Activated CD8-positive, alpha-beta memory T cell treated with anti-CD3 and anti-CD28 coated beads, Interleukin-2, amount 10 ng/mL, durations not matched to agents 7 days and 5 days (primary cell): Measurements from ENCODE around the gene HLA-DMB. TPM values are rescaled to one million over a fixed set of nuclear protein-coding genes. Genes with fewer than 3 reads are reported as not detected.

ENCODE experiments used
- ATAC-seq: fragments of 150-1000 bp; cut with Tn5 transposase; one replicate; pipeline ENCODE4 v1.10.0; 2021; ENCODE audit warnings: moderate library complexity
- CTCF ChIA-PET: fragments of 350-600 bp; sonication (Branson Sonifier 250); formaldehyde crosslinking; loops from one replicate; lab custom pipeline; 2021; ENCODE audit warnings: antibody characterized with exemption; lab: Charles Lee
- DNase-seq: peaks from one replicate; pipeline ENCODE4 v3.0.0-alpha.2; 2020
- H3K27ac Mint-ChIP-seq: one replicate; pipeline ENCODE4 v1.8.0; 2021; ENCODE audit warnings: mild to moderate bottlenecking, mixed read lengths
- H3K27me3 Mint-ChIP-seq: one replicate; pipeline ENCODE4 v1.8.0; 2021; ENCODE audit warnings: mixed read lengths
- H3K36me3 Mint-ChIP-seq: one replicate; pipeline ENCODE4 v1.8.0; 2021; ENCODE audit warnings: mild to moderate bottlenecking, mixed read lengths
- H3K4me1 Mint-ChIP-seq: one replicate; pipeline ENCODE4 v1.8.0; 2021; ENCODE audit warnings: mixed read lengths
- H3K4me3 Mint-ChIP-seq: one replicate; pipeline ENCODE4 v1.8.0; 2021; ENCODE audit warnings: mild to moderate bottlenecking, moderate library complexity, mixed read lengths
- H3K9me3 Mint-ChIP-seq: one replicate; pipeline ENCODE4 v1.8.0; 2022; ENCODE audit warnings: low read depth, mixed read lengths
- total RNA-seq, 2 experiments: library from RNA; stranded (reverse); gene quantifications; one replicate each; pipeline ENCODE4 v1.2.3, GENCODE V29; 2021

HLA-DMB gene
- total RNA-seq, 2 experiments from 2014 or later = 22.7 to 31.2 TPM

- DNase-seq = no peak
- no peaks in the 10 kb centered on the region for H3K36me3 Mint-ChIP-seq
- peaks cover 34% of the 10 kb centered on the region for H3K27me3 Mint-ChIP-seq
- no peak overlapping the region for H3K4me3 Mint-ChIP-seq
- ATAC-seq = no peak
- CTCF ChIA-PET = interaction anchor here (1.1 to 3.0 kb wide), 5 partner anchors 14 to 75 kb away, joined by 3 to 22 read pairs (median 4); partner anchors contain the start of genes HLA-DMA and TAP2
- H3K27ac Mint-ChIP-seq = no peak overlapping the region
- H3K4me1 Mint-ChIP-seq = peaks cover 5% of the 10 kb centered on the region
- H3K9me3 Mint-ChIP-seq = no peaks in the 10 kb centered on the region
Measured at GRCh38 chr6:32912951-32913350, 27.9 kb downstream of the HLA-DMB start.

DNA sequence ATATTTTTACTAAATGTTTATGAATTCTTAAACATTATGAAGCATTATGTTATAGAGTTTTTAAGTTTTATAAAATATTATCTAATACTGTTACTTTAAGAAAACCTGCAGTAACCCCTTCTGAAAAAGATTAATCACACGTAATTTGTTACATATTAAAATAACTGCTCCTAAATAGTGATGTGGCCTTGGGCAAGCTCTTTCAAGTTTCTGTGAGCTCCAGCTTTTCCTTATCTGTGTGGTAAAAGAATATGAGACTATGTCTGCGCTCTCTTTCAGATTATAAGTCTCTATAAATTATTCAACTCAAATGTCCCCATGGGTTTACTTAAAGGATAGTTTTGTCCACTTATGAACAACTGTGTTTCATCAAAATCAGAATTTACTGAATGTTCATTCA is 31.9 kb downstream of the HLA-DMB start:
- Mint-ChIP-seq H3K27ac (no peak overlapping the region), H3K4me1 (no peaks in the 10 kb centered on the region), H3K9me3 (no peaks in the 10 kb centered on the region), H3K4me3 (no peak overlapping the region), H3K36me3 (peaks cover 1% of the 10 kb centered on the region), H3K27me3 (peaks cover 10% of the 10 kb centered on the region)
- CTCF ChIA-PET = interaction anchor here (1.0 kb wide), 1 partner anchor 32 kb away, joined by 3 read pairs; no protein-coding TSS in a partner anchor
- ATAC-seq (no peak), DNase-seq (no peak)

DNA sequence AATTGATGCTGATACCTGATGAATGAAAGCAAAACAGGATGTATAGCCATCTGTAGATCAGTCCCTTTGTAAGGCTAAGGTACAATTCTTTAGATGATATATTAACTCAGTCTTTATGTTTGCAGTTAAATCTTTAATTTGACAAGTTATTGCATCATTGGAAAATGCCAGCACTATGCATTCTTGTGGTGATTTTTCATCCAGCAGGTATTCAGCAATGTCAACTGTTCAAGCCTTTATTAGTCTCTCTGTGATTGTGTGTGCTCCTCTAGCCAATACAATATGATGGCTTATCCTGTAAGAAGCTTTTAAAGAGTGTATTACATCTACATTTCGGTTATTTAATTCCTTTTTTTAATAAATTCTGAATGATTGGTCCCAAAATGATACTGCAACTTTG is 34.3 kb downstream of the HLA-DMB start:
- Mint-ChIP-seq H3K27me3 (peaks cover 4% of the 10 kb centered on the region), H3K4me1 (no peaks in the 10 kb centered on the region), H3K4me3 (no peak overlapping the region), H3K9me3 (no peaks in the 10 kb centered on the region), H3K36me3 (peaks cover 3% of the 10 kb centered on the region), H3K27ac (no peak overlapping the region)
- CTCF ChIA-PET = interaction anchor here (1.0 to 1.5 kb wide), 2 partner anchors 27 to 78 kb away, joined by 5 to 7 read pairs; no protein-coding TSS in a partner anchor
- ATAC-seq = no peak
- no peak for DNase-seq

DNA sequence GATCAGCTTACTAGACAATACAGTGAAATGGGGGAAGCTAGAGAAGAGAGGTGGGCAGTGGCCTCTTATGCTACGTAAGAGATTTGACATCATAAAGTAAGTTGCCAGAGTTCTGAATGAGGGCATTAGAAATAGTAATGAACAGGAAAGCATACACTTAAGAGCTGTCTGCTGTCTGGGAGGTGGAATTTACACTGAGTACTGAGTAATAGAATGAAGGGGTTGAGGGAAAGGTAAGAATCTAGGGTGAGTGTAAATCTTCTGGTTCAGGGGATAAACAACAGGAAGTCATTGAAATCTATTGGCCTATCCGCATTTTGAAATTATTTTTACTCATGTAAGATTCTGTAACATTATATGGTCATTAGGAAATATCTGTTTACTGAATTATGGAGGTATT is 35.8 kb downstream of the HLA-DMB start:
- Mint-ChIP-seq H3K4me3 (no peak overlapping the region), H3K4me1 (no peaks in the 10 kb centered on the region), H3K27ac (no peak overlapping the region), H3K36me3 (peaks cover 14% of the 10 kb centered on the region), H3K9me3 (no peaks in the 10 kb centered on the region), H3K27me3 (no peaks in the 10 kb centered on the region)
- no peak for ATAC-seq
- no peak for DNase-seq
- CTCF ChIA-PET = interaction anchor here (1.3 to 3.3 kb wide), 4 partner anchors 11 to 80 kb away, joined by 5 to 15 read pairs (median 6); partner anchors contain the start of gene HLA-DMA

GRCh38 chr6:32903952-32904351 is 36.9 kb downstream of the HLA-DMB start:
- Mint-ChIP-seq H3K4me3 (no peak overlapping the region), H3K27ac (no peak overlapping the region), H3K36me3 (peaks cover 14% of the 10 kb centered on the region), H3K27me3 (no peaks in the 10 kb centered on the region), H3K4me1 (no peaks in the 10 kb centered on the region), H3K9me3 (no peaks in the 10 kb centered on the region)
- DNase-seq (no peak), ATAC-seq (no peak)
- CTCF ChIA-PET = interaction anchor here (0.6 to 3.3 kb wide), 6 partner anchors 10 to 82 kb away, joined by 3 to 15 read pairs (median 5); no protein-coding TSS in a partner anchor

DNA sequence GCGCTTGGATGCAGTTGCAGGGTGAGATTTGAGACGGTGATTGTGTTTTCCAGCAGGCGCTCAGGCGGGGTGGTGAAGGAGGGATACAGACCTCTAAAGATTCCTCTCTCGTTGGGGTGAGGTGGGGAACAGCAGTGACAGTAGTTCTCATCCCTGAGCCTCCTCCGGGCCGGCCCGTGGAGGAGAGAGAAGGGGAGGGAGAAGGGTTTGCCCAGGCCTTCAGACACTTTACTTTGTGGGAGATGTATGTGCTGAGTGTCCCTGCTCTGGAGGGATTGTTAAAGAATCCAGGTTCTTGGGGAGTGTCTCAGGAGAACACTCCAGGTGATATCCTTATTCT is 45.9 kb downstream of the HLA-DMB start:
- CTCF ChIA-PET = interaction anchor here (0.6 to 6.2 kb wide), 13 partner anchors 9 to 92 kb away, joined by 3 to 58 read pairs (median 12); partner anchors contain the start of genes BRD2, HLA-DMA, HLA-DMB and PSMB9
- peaks cover 12% of the 10 kb centered on the region for H3K36me3 Mint-ChIP-seq
- peaks cover 37% of the 10 kb centered on the region for H3K4me1 Mint-ChIP-seq
- no peaks in the 10 kb centered on the region for H3K9me3 Mint-ChIP-seq
- peaks cover 3% of the 10 kb centered on the region for H3K27me3 Mint-ChIP-seq
- DNase-seq = no peak
- peak overlapping the region; percentile 94 for H3K27ac Mint-ChIP-seq
- peak overlapping the region; percentile 99 for H3K4me3 Mint-ChIP-seq
- peak; percentile 14 for ATAC-seq

GRCh38 chr6:32894085-32895005 is 46.5 kb downstream of the HLA-DMB start:
- peaks cover 12% of the 10 kb centered on the region for H3K36me3 Mint-ChIP-seq
- H3K9me3 Mint-ChIP-seq = no peaks in the 10 kb centered on the region
- CTCF ChIA-PET = interaction anchor here (0.5 to 6.2 kb wide), 19 partner anchors 9 to 231 kb away, joined by 3 to 58 read pairs (median 4); partner anchors contain the start of genes BRD2, HLA-DMA, HLA-DMB and HLA-DPB1
- DNase-seq = peak; percentile 96
- H3K27ac Mint-ChIP-seq = peak overlapping the region; percentile 94
- peaks cover 4% of the 10 kb centered on the region for H3K27me3 Mint-ChIP-seq
- H3K4me3 Mint-ChIP-seq = peak overlapping the region; percentile 99
- peak; percentile 99 for ATAC-seq
- H3K4me1 Mint-ChIP-seq = peaks cover 37% of the 10 kb centered on the region

DNA sequence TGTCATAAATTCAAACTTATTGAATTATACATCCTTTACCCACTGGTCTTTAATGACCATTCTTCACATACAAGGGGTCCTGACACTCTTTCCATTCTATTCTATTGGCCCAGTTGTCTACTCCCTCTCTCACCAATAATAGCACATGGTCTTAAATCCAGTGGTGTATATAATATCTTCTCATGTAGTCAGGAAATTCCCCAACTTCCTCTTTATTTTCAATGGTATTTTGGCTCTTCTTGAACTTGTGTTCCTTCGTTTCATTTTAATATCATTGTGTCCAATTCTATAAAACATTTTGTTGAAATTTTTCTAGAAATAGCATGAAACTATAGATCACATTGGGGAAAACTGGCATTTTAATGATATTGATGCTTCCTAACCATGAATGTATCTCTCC is 50.0 kb downstream of the HLA-DMB start:
- peaks cover 4% of the 10 kb centered on the region for H3K27me3 Mint-ChIP-seq
- no peak overlapping the region for H3K27ac Mint-ChIP-seq
- no peak overlapping the region for H3K4me3 Mint-ChIP-seq
- peaks cover 16% of the 10 kb centered on the region for H3K4me1 Mint-ChIP-seq
- CTCF ChIA-PET = interaction anchor here (1.0 to 7.7 kb wide), 6 partner anchors 22 to 96 kb away, joined by 3 to 122 read pairs (median 4); partner anchors contain the start of gene HLA-DMA
- no peak for DNase-seq
- peaks cover 2% of the 10 kb centered on the region for H3K36me3 Mint-ChIP-seq
- ATAC-seq = no peak
- no peaks in the 10 kb centered on the region for H3K9me3 Mint-ChIP-seq

- DNase-seq = no peak
- H3K4me1 Mint-ChIP-seq = peaks cover 9% of the 10 kb centered on the region
- H3K9me3 Mint-ChIP-seq = no peaks in the 10 kb centered on the region
- H3K27ac Mint-ChIP-seq = no peak overlapping the region
- peaks cover 4% of the 10 kb centered on the region for H3K27me3 Mint-ChIP-seq
- peaks cover 2% of the 10 kb centered on the region for H3K36me3 Mint-ChIP-seq
- no peak for ATAC-seq
- CTCF ChIA-PET = interaction anchor here (1.0 to 7.7 kb wide), 4 partner anchors 21 to 97 kb away, joined by 3 to 122 read pairs (median 4); partner anchors contain the start of gene HLA-DMA
- no peak overlapping the region for H3K4me3 Mint-ChIP-seq
Measured at GRCh38 chr6:32889533-32889932, 51.3 kb downstream of the HLA-DMB start.

- Mint-ChIP-seq H3K27ac (no peak overlapping the region), H3K4me3 (no peak overlapping the region), H3K9me3 (no peaks in the 10 kb centered on the region), H3K4me1 (peaks cover 7% of the 10 kb centered on the region), H3K36me3 (peaks cover 1% of the 10 kb centered on the region), H3K27me3 (peaks cover 10% of the 10 kb centered on the region)
- no peak for ATAC-seq
- DNase-seq = no peak
- CTCF ChIA-PET = interaction anchor here (0.8 to 7.7 kb wide), 4 partner anchors 50 to 98 kb away, joined by 3 to 122 read pairs (median 4); partner anchors contain the start of gene TAP2
Measured at GRCh38 chr6:32888576-32888975, 52.3 kb downstream of the HLA-DMB start.

DNA sequence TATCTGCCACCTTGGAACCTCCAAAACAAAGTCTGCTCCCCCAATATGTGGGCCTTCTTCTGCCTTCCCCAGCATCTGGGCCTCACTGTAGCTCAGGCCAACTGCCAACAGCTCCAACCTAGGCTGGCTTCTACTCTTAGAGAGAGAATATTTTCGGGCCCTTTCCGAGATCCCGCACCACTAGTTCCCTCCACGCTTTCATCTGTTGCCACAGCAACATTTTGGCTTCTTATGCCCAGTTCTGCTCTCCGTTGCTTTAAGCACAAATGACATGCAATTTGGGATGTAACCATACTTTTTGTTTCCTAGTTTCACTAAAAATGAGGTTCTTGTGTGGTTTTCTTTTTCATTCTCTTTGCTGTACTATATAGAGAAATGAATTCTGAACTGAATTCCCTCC is 53.2 kb downstream of the HLA-DMB start:
- CTCF ChIA-PET = interaction anchor here (1.0 to 7.7 kb wide), 2 partner anchors 49 to 99 kb away, joined by 3 to 122 read pairs; partner anchors contain the start of gene TAP2
- Mint-ChIP-seq H3K27me3 (peaks cover 11% of the 10 kb centered on the region), H3K4me3 (no peak overlapping the region), H3K27ac (no peak overlapping the region), H3K9me3 (no peaks in the 10 kb centered on the region), H3K36me3 (no peaks in the 10 kb centered on the region), H3K4me1 (peaks cover 2% of the 10 kb centered on the region)
- no peak for ATAC-seq
- no peak for DNase-seq

DNA sequence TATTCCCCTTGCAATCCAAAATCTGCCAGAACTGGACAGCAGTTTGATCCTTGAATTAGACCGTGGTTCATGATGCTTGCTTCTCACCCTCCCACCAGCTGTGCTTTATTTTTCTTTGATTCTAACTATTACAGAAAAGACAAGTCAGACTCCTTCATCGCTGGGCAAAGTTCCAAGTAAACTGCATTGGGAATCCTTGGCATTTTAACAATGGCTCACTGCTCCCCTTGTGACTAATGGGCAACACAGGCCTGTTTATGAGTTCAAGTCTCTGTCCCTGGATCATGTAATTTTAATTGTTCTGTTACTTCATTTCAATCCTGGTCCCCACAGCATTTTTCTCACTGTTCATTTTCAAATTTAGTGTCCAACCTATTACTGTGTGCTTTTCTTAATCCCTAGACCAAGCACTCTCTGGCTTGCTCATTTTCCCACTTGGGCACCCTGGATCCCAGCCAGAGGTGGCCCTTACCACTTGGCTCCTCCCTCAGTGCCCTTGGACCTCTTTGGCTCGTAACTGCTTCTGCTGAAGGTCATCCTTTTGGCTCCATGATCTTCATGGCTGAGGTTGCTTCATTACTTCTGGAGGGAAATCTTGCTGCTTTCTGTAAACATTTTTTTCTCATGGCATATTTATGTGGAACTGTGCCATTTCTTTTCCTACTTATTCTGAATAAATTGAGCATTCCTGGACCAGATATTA is 54.0 kb downstream of the HLA-DMB start:
- CTCF ChIA-PET = interaction anchor here (0.9 to 7.7 kb wide), 14 partner anchors 34 to 240 kb away, joined by 3 to 122 read pairs (median 4); partner anchors contain the start of genes HLA-DMA and TAP2
- H3K4me1 Mint-ChIP-seq = peaks cover 3% of the 10 kb centered on the region
- DNase-seq (no peak), ATAC-seq (no peak)
- H3K9me3 Mint-ChIP-seq = no peaks in the 10 kb centered on the region
- H3K36me3 Mint-ChIP-seq = no peaks in the 10 kb centered on the region
- no peak overlapping the region for H3K4me3 Mint-ChIP-seq
- H3K27ac Mint-ChIP-seq = no peak overlapping the region
- H3K27me3 Mint-ChIP-seq = peaks cover 11% of the 10 kb centered on the region
